Mesenteric fat pad (tissue), 1 donor: ENCODE results near the gene CAND2. TPM values are rescaled to one million over a fixed set of nuclear protein-coding genes. Genes with fewer than 3 reads are reported as not detected.
A peak's percentile ranks its signal among the peaks of the same experiment; 100 is the strongest.
"Not testable (repeated sequence)": the region's sequence is repeated elsewhere in the genome, so short reads cannot be mapped to it uniquely, and the experiment has no call there.

ENCODE experiments used
- DNase-seq: peaks from one replicate; pipeline ENCODE4 v3.0.0-alpha.2; 2020; ENCODE audit warnings: low spot score
- total RNA-seq: library from RNA; stranded (reverse); fragmentation: NEBNext Ultra II Directional; extraction: Animal tissue kit (Norgen Biotek cat#: 25700); gene quantifications from one replicate; pipeline ENCODE4 v1.2.1, GENCODE V29; 2021
- donor health status: DM: yes; HTN: yes; CAD: no.

Gene CAND2
- total RNA-seq, 1 donor from 2014 or later: 1.7 TPM

GRCh38 chr3:12829886-12830784, 33.7 kb downstream of the CAND2 start:
- no peak for DNase-seq

- no peak for DNase-seq
Measured at GRCh38 chr3:12830785-12831156, 34.3 kb downstream of the CAND2 start.

GRCh38 chr3:12831301-12831866, 34.9 kb downstream of the CAND2 start:
- DNase-seq: no peak

- no peak for DNase-seq
Measured at GRCh38 chr3:12832350-12833221, 36.1 kb downstream of the CAND2 start.

GRCh38 chr3:12833222-12834161, 37.0 kb downstream of the CAND2 start:
- DNase-seq: no peak

- no peak for DNase-seq
Measured at GRCh38 chr3:12835052-12835665, 38.7 kb downstream of the CAND2 start.

- no peak for DNase-seq
Measured at GRCh38 chr3:12837295-12837986, 41.0 kb downstream of the CAND2 start.

GRCh38 chr3:12838179-12838965, 41.9 kb downstream of the CAND2 start:
- DNase-seq: no peak

- DNase-seq: no peak
Measured at GRCh38 chr3:12839156-12839946, 42.9 kb downstream of the CAND2 start.

GRCh38 chr3:12840148-12840547, 43.7 kb downstream of the CAND2 start:
- not testable (repeated sequence) for DNase-seq

- no peak for DNase-seq
Measured at GRCh38 chr3:12840591-12841148, 44.2 kb downstream of the CAND2 start.

- peak; percentile 94 for DNase-seq
Measured at GRCh38 chr3:12841149-12841969, 44.9 kb downstream of the CAND2 start, which contains the start of gene RPL32. TSS of gene RPL32 (minus strand) at chr3:12841565. CDS start at chr3:12840237, 1,328 bp downstream.

- no peak for DNase-seq
Measured at GRCh38 chr3:12841970-12842328, 45.5 kb downstream of the CAND2 start.

- DNase-seq: no peak
Measured at GRCh38 chr3:12842469-12842868, 46.0 kb downstream of the CAND2 start.

GRCh38 chr3:12845811-12846210, 49.3 kb downstream of the CAND2 start:
- no peak for DNase-seq

GRCh38 chr3:12852201-12852600, 55.7 kb downstream of the CAND2 start:
- no peak for DNase-seq

- not testable (repeated sequence) for DNase-seq
Measured at GRCh38 chr3:12853847-12854246, 57.4 kb downstream of the CAND2 start.
